Hepatocyte (in vitro differentiated cells): Measurements from ENCODE around the gene UBR1. TPM values are rescaled to one million over a fixed set of nuclear protein-coding genes. Genes with fewer than 3 reads are reported as not detected.

Experiments used
- DNase-seq: peaks from one replicate; pipeline ENCODE4 v3.0.0-alpha.2; 2016; ENCODE audit warnings: low spot score
- H2AFZ ChIP-seq: fragments of 200-600 bp; sonication (generic); 2 replicates; pipeline ENCODE4 v1.6.0; 2016; ENCODE audit warnings: antibody characterized with exemption, mild to moderate bottlenecking
- H3K27ac ChIP-seq: fragments of 200-600 bp; sonication (generic); 2 replicates; pipeline ENCODE4 v1.5.1; 2016; ENCODE audit warnings: mild to moderate bottlenecking
- H3K27me3 ChIP-seq: fragments of 200-600 bp; sonication (generic); 2 replicates; pipeline ENCODE4 v1.6.1; 2016
- H3K36me3 ChIP-seq: fragments of 200-600 bp; sonication (generic); replicated peaks from 2 replicates; pipeline ENCODE4 v1.5.1; 2016; ENCODE audit warnings: low read depth; ENCODE audit not compliant: insufficient read depth
- H3K4me1 ChIP-seq: fragments of 200-600 bp; sonication (generic); 2 replicates; pipeline ENCODE4 v1.5.1; 2016; ENCODE audit warnings: mild to moderate bottlenecking, moderate library complexity; ENCODE audit not compliant: insufficient read depth
- H3K4me2 ChIP-seq: fragments of 200-600 bp; sonication (generic); 2 replicates; pipeline ENCODE4 v1.6.0; 2016
- H3K4me3 ChIP-seq: fragments of 200-600 bp; sonication (generic); 2 replicates; pipeline ENCODE4 v1.5.1; 2016; ENCODE audit warnings: mild to moderate bottlenecking
- H3K79me2 ChIP-seq: fragments of 200-600 bp; sonication (generic); 2 replicates; pipeline ENCODE4 v1.6.0; 2017; ENCODE audit warnings: mild to moderate bottlenecking
- H3K9me2 ChIP-seq: fragments of 200-600 bp; sonication (generic); replicated peaks from 2 replicates; pipeline ENCODE4 v1.6.0; 2017; ENCODE audit warnings: mild to moderate bottlenecking; ENCODE audit not compliant: insufficient read depth
- H3K9me3 ChIP-seq: fragments of 200-600 bp; sonication (generic); 2 replicates; pipeline ENCODE4 v1.5.1; 2016; ENCODE audit warnings: low read depth, mild to moderate bottlenecking
- H4K20me1 ChIP-seq: fragments of 200-600 bp; sonication (generic); 2 replicates; pipeline ENCODE4 v1.6.0; 2016; ENCODE audit warnings: mild to moderate bottlenecking; ENCODE audit not compliant: insufficient read depth, poor library complexity, severe bottlenecking
- EZH2 ChIP-seq: fragments of 200-600 bp; sonication (generic); IDR thresholded peaks from 2 replicates; pipeline ENCODE4 v1.6.1; 2016; ENCODE audit warnings: antibody characterized with exemption, mild to moderate bottlenecking, borderline replicate concordance
- EZH2phosphoT487 ChIP-seq: fragments of 200-600 bp; sonication (generic); IDR thresholded peaks from one replicate; pipeline ENCODE4 v1.6.1; 2018; ENCODE audit warnings: antibody characterized with exemption, mild to moderate bottlenecking, low read depth, moderate library complexity; ENCODE audit not compliant: unreplicated experiment, severe bottlenecking
- WGBS: methylation state at CpG from one replicate; pipeline ENCODE4 v1.1.6; 2016; ENCODE audit warnings: low lambda C conversion rate; ENCODE audit errors: missing lambda C conversion rate; 5-methylcytosine and 5-hydroxymethylcytosine counted together
- polyA plus RNA-seq: library from polyadenylated mRNA; unstranded; fragments of >200 nt; fragmentation: Nextera tagmentation; extraction: Ambion mirVana; gene quantifications from 2 replicates; pipeline ENCODE4 v1.2.1, GENCODE V29; 2016
- total RNA-seq: library from RNA; depleted of rRNA; stranded (reverse); fragments of >200 nt; gene quantifications from 2 replicates; pipeline ENCODE4 v1.2.3, GENCODE V29; 2014
- TF ChIP-seq, protein P1 (sequence below): fragments of 200-600 bp; sonication (generic); IDR thresholded peaks from 2 replicates; pipeline ENCODE4 v1.5.1; 2016; ENCODE audit warnings: antibody characterized with exemption, mild to moderate bottlenecking; ENCODE audit not compliant: poor library complexity

Gene UBR1
- total and polyA plus RNA-seq, 2 experiments from 2014 or later, result 14.8 to 32.5 TPM

DNA sequence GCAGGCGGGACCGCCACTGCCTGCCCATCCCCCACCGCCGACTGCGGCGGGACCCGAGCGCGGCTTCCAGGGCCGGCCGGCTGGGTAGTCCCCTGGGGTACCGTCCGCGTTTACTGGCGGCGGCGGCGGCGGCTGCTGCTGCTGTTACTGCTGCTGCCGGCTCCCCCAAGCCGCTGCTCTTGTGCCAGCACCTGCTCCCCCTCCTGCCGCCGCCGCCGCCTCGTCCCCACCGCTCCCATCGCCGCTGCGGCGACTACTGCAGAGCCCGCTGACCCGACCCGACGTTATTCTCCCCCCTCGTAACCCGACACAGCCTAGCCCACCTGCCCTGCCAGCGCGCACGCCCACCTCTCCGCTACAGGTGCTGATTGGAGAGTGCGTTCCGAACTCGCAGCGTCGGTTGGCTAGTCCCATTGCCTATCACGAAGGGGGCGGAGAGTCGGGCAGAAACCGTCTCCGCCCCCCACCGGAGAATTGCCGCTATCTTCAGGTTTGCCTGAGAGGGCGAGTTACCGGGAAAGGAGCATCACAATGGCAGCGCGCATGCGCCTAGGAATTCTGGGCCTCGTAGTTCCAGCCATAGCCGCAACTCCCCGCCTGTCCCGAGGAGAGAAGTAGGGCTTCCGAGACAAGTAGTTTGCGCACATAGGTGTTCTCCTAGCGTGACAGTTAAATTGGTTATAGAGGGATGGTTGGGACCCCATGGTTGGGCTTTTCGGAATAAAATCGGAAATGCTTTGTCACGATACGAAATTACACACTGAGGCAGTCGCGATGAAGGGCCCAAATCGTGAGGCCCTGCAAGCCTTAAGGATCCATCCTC lies 185.1 kb downstream of the UBR1 start, which contains the start of gene TTBK2:
TSS of gene TTBK2 (minus strand) at position 260 of the 823 bp plus-strand sequence. CDS start 42,161 bp downstream, outside the sequence.
- peak; percentile 99 for DNase-seq
- Histone ChIP-seq H2AFZ (peak within 1 kb of the TSS; percentile 95), H3K27me3 (no peaks in the 10 kb centered on the region), H3K36me3 (no peaks in the 10 kb centered on the region), H4K20me1 (peaks cover 4% of the 10 kb centered on the region), H3K4me1 (peaks cover 11% of the 10 kb centered on the region), H3K9me3 (no peaks in the 10 kb centered on the region), H3K79me2 (peaks cover 34% of the 10 kb centered on the region), H3K4me2 (peak within 1 kb of the TSS; percentile 80), H3K27ac (peak within 1 kb of the TSS; percentile 71), H3K4me3 (peak within 1 kb of the TSS; percentile 80), H3K9me2 (no peaks in the 10 kb centered on the region)
- WGBS, result 1% methylated on average over 46 of the region's 72 CpGs
- TF ChIP-seq EZH2phosphoT487 (no peak), EZH2 (no peak)
- TF ChIP-seq, protein P1, sequence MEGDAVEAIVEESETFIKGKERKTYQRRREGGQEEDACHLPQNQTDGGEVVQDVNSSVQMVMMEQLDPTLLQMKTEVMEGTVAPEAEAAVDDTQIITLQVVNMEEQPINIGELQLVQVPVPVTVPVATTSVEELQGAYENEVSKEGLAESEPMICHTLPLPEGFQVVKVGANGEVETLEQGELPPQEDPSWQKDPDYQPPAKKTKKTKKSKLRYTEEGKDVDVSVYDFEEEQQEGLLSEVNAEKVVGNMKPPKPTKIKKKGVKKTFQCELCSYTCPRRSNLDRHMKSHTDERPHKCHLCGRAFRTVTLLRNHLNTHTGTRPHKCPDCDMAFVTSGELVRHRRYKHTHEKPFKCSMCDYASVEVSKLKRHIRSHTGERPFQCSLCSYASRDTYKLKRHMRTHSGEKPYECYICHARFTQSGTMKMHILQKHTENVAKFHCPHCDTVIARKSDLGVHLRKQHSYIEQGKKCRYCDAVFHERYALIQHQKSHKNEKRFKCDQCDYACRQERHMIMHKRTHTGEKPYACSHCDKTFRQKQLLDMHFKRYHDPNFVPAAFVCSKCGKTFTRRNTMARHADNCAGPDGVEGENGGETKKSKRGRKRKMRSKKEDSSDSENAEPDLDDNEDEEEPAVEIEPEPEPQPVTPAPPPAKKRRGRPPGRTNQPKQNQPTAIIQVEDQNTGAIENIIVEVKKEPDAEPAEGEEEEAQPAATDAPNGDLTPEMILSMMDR, result no peak

- TF ChIP-seq, protein P1, result no peak
- no peak for TF ChIP-seq EZH2
- no peak for TF ChIP-seq EZH2phosphoT487
- peak overlapping the region; percentile 80 for H3K4me3 ChIP-seq
- H3K4me1 ChIP-seq, result peaks cover 11% of the 10 kb centered on the region
- H3K4me2 ChIP-seq, result peak overlapping the region; percentile 72
- peak overlapping the region; percentile 71 for H3K27ac ChIP-seq
- peak; percentile 57 for DNase-seq
- no peaks in the 10 kb centered on the region for H3K36me3 ChIP-seq
- no peaks in the 10 kb centered on the region for H3K27me3 ChIP-seq
- H4K20me1 ChIP-seq, result peaks cover 4% of the 10 kb centered on the region
- H2AFZ ChIP-seq, result peak overlapping the region; percentile 95
- H3K9me3 ChIP-seq, result no peaks in the 10 kb centered on the region
- no peaks in the 10 kb centered on the region for H3K9me2 ChIP-seq
- peaks cover 37% of the 10 kb centered on the region for H3K79me2 ChIP-seq
- under 1% methylated on average over 28 of the region's 40 CpGs for WGBS
Observed at GRCh38 chr15:42919799-42920518, 185.9 kb downstream of the UBR1 start.

DNA sequence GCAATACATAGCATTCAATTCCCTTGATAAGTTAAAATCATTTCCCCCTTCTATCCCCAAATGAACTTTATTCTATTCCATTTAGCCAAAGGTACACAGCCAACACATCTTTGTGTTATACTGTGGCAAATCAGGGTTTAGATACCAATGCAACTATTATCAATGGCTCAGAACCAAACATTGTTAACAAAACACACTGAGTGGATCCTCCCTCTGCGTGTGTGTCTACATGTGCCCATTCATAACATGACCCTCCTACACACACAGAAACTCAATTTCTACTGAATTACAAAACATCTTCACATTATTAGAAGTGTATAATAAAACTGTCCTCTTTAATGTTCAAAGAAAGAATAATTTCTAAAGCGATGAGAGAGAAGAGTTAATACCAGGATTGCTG lies 186.5 kb downstream of the UBR1 start:
- DNase-seq, result no peak
- Histone ChIP-seq H3K27me3 (no peaks in the 10 kb centered on the region), H3K4me3 (peak overlapping the region; percentile 80), H3K4me2 (peak overlapping the region; percentile 72), H3K79me2 (peaks cover 37% of the 10 kb centered on the region), H3K36me3 (no peaks in the 10 kb centered on the region), H3K9me2 (no peaks in the 10 kb centered on the region), H3K4me1 (peaks cover 11% of the 10 kb centered on the region), H3K9me3 (no peaks in the 10 kb centered on the region), H4K20me1 (peaks cover 4% of the 10 kb centered on the region), H3K27ac (peak overlapping the region; percentile 71), H2AFZ (peak overlapping the region; percentile 95)
- WGBS, result 64% methylated on average over 2 of the region's 2 CpGs
- TF ChIP-seq EZH2 (no peak), EZH2phosphoT487 (no peak)
- TF ChIP-seq, protein P1, result no peak
